ENCODE results near the gene ABCF3.

Gene ABCF3

GRCh38 chr3:184229394-184230080 is 43.5 kb downstream of the ABCF3 start, which contains the start of gene VWA5B2 (continued):
- TF ChIP-seq SETDB1 (IDR thresholded peaks at IDR 0.05; ENCODE audit: insufficient read length, low read length): no peak
- peak; percentile 60; the same call in 1 of the 2 replicates for TF ChIP-seq ZSCAN30 (tag by site-specific recombination; IDR thresholded peaks at IDR 0.05)
- peak; percentile 75 for TF ChIP-seq EGR2 (tag by site-specific recombination; IDR thresholded peaks at IDR 0.05; ENCODE audit: low read depth)
- TF ChIP-seq ZNF423 (tag by site-specific recombination; IDR thresholded peaks at IDR 0.05): peak; percentile 88
- peak; percentile 90 for TF ChIP-seq GLIS2 (tag by site-specific recombination; IDR thresholded peaks at IDR 0.05)
- no peak for TF ChIP-seq ZNF76 (tag by site-specific recombination; IDR thresholded peaks at IDR 0.05; ENCODE audit: borderline replicate concordance, low read depth)
- TF ChIP-seq ZBTB20 (tag by site-specific recombination; IDR thresholded peaks at IDR 0.05): peak; percentile 45; the same call in 1 of the 2 replicates
- no peak for TF ChIP-seq ZNF654 (tag by site-specific recombination; IDR thresholded peaks at IDR 0.05; ENCODE audit: low read depth)
- TF ChIP-seq ZEB2 (tag by site-specific recombination; IDR thresholded peaks at IDR 0.05): peak; percentile 64
- peak; percentile 79 for TF ChIP-seq ZNF600 (tag by site-specific recombination; IDR thresholded peaks at IDR 0.05)
- no peak for TF ChIP-seq HOXC10 (CRISPR knock-in tag; IDR thresholded peaks at IDR 0.05)
- TF ChIP-seq ZNF112 (tag by site-specific recombination; IDR thresholded peaks at IDR 0.05): no peak
- TF ChIP-seq KLF16 (tag by site-specific recombination; IDR thresholded peaks at IDR 0.05): 0 out of 2 replicates have a peak, but pooled peaks have one; percentile 38
- TF ChIP-seq ZNF624 (tag by site-specific recombination; IDR thresholded peaks at IDR 0.05): no peak
- peak; percentile 14; the same call in 1 of the 2 replicates for TF ChIP-seq ZIC2 (tag by site-specific recombination; IDR thresholded peaks at IDR 0.05)
- peak; percentile 88 for TF ChIP-seq GLIS1 (tag by site-specific recombination; IDR thresholded peaks at IDR 0.05)
- no peak for TF ChIP-seq ZNF354C (tag by site-specific recombination; IDR thresholded peaks at IDR 0.05; ENCODE audit: borderline replicate concordance, low read depth)
- TF ChIP-seq REST (tag by site-specific recombination; IDR thresholded peaks at IDR 0.05): 0 out of 2 replicates have a peak, but pooled peaks have one; percentile 20
- TF ChIP-seq ZNF501 (tag by site-specific recombination; IDR thresholded peaks at IDR 0.05): peak; percentile 56; the same call in 1 of the 2 replicates
- TF ChIP-seq HIC1 (tag by site-specific recombination; IDR thresholded peaks at IDR 0.05): peak; percentile 67; the same call in 1 of the 2 replicates
- TF ChIP-seq ZNF645 (tag by site-specific recombination; IDR thresholded peaks at IDR 0.05): no peak
- TF ChIP-seq ZNF488 (tag by site-specific recombination; IDR thresholded peaks at IDR 0.05): no peak
- TF ChIP-seq KLF17 (tag by site-specific recombination; IDR thresholded peaks at IDR 0.05): 0 out of 2 replicates have a peak, but pooled peaks have one; percentile 38
- peak; percentile 59; the same call in 1 of the 2 replicates for TF ChIP-seq PRDM10 (tag by site-specific recombination; IDR thresholded peaks at IDR 0.05)
- peak; percentile 72 for TF ChIP-seq SP7 (tag by site-specific recombination; IDR thresholded peaks at IDR 0.05)
- TF ChIP-seq ZFHX2 (tag by site-specific recombination; conservative IDR thresholded peaks at IDR 0.05): peak; percentile 90
- TF ChIP-seq ZNF555 (tag by site-specific recombination; conservative IDR thresholded peaks at IDR 0.05): no peak
